Measurements from ENCODE around the gene KNG1. TPM values are rescaled to one million over a fixed set of nuclear protein-coding genes. Genes with fewer than 3 reads are reported as not detected.

The KNG1 gene
- polyA plus RNA-seq (2012; ENCODE audit: low read depth, missing spikeins), result 0.12 TPM

GRCh38 chr3:186717039-186717457 is at the start of gene KNG1:
Gene KNG1, plus strand, starts transcription at chr3:186717359. Its CDS starts 184 bp downstream, at chr3:186717543.
- TF ChIP-seq POU2F2 (IDR thresholded peaks at IDR 0.05; ENCODE audit: low read depth, low read length) (no peak), SPI1 (IDR thresholded peaks at IDR 0.05; ENCODE audit: low read depth, low read length) (no peak), PAX5 (IDR thresholded peaks at IDR 0.05; ENCODE audit: insufficient read depth, low read length, severe bottlenecking) (no peak), POLR2AphosphoS5 (IDR thresholded peaks at IDR 0.05; ENCODE audit: low read depth, low read length) (no peak), POLR2A (IDR thresholded peaks at IDR 0.05; ENCODE audit: low read depth, low read length) (no peak), TAF1 (IDR thresholded peaks at IDR 0.05; ENCODE audit: low read depth, low read length) (no peak)
- FAIRE-seq (no peak), DNase-seq (ENCODE audit: insufficient read length, low spot score) (no peak)

- no peak for TF ChIP-seq POU2F2 (IDR thresholded peaks at IDR 0.05; ENCODE audit: low read depth, low read length)
- TF ChIP-seq POLR2AphosphoS5 (IDR thresholded peaks at IDR 0.05; ENCODE audit: low read depth, low read length), result no peak
- TF ChIP-seq PAX5 (IDR thresholded peaks at IDR 0.05; ENCODE audit: insufficient read depth, low read length, severe bottlenecking), result no peak
- TF ChIP-seq SPI1 (IDR thresholded peaks at IDR 0.05; ENCODE audit: low read depth, low read length), result no peak
- no peak for TF ChIP-seq POLR2A (IDR thresholded peaks at IDR 0.05; ENCODE audit: low read depth, low read length)
- TF ChIP-seq TAF1 (IDR thresholded peaks at IDR 0.05; ENCODE audit: low read depth, low read length), result no peak
- FAIRE-seq, result no peak
- no peak for DNase-seq (ENCODE audit: insufficient read length, low spot score)
These were observed 48.7 kb upstream of the KNG1 start for GRCh38 chr3:186668426-186668825.

- no peak for FAIRE-seq
- DNase-seq (ENCODE audit: insufficient read length, low spot score), result no peak
These were observed 47.6 kb upstream of the KNG1 start for GRCh38 chr3:186669378-186670084.

GRCh38 chr3:186670155-186670554 is 47.0 kb upstream of the KNG1 start:
- no peak for FAIRE-seq
- no peak for DNase-seq (ENCODE audit: insufficient read length, low spot score)

More at GRCh38 chr3:186669378-186670084, 47.6 kb upstream of the KNG1 start:
- TF ChIP-seq TAF1 (IDR thresholded peaks at IDR 0.05; ENCODE audit: low read depth, low read length) (no peak), POU2F2 (IDR thresholded peaks at IDR 0.05; ENCODE audit: low read depth, low read length) (no peak), PAX5 (IDR thresholded peaks at IDR 0.05; ENCODE audit: insufficient read depth, low read length, severe bottlenecking) (no peak), POLR2A (IDR thresholded peaks at IDR 0.05; ENCODE audit: low read depth, low read length) (no peak), SPI1 (IDR thresholded peaks at IDR 0.05; ENCODE audit: low read depth, low read length) (no peak), POLR2AphosphoS5 (IDR thresholded peaks at IDR 0.05; ENCODE audit: low read depth, low read length) (no peak)

GRCh38 chr3:186671051-186671450 is 46.1 kb upstream of the KNG1 start:
- TF ChIP-seq SPI1 (IDR thresholded peaks at IDR 0.05; ENCODE audit: low read depth, low read length) (no peak), TAF1 (IDR thresholded peaks at IDR 0.05; ENCODE audit: low read depth, low read length) (no peak), POLR2A (IDR thresholded peaks at IDR 0.05; ENCODE audit: low read depth, low read length) (no peak), PAX5 (IDR thresholded peaks at IDR 0.05; ENCODE audit: insufficient read depth, low read length, severe bottlenecking) (no peak), POU2F2 (IDR thresholded peaks at IDR 0.05; ENCODE audit: low read depth, low read length) (no peak), POLR2AphosphoS5 (IDR thresholded peaks at IDR 0.05; ENCODE audit: low read depth, low read length) (no peak)
- DNase-seq (ENCODE audit: insufficient read length, low spot score), result no peak
- FAIRE-seq, result no peak

More at GRCh38 chr3:186670155-186670554, 47.0 kb upstream of the KNG1 start:
- TF ChIP-seq SPI1 (IDR thresholded peaks at IDR 0.05; ENCODE audit: low read depth, low read length) (no peak), TAF1 (IDR thresholded peaks at IDR 0.05; ENCODE audit: low read depth, low read length) (no peak), POLR2AphosphoS5 (IDR thresholded peaks at IDR 0.05; ENCODE audit: low read depth, low read length) (no peak), PAX5 (IDR thresholded peaks at IDR 0.05; ENCODE audit: insufficient read depth, low read length, severe bottlenecking) (no peak), POU2F2 (IDR thresholded peaks at IDR 0.05; ENCODE audit: low read depth, low read length) (no peak), POLR2A (IDR thresholded peaks at IDR 0.05; ENCODE audit: low read depth, low read length) (no peak)

- DNase-seq (ENCODE audit: insufficient read length, low spot score), result no peak
- FAIRE-seq, result no peak
- TF ChIP-seq POLR2A (IDR thresholded peaks at IDR 0.05; ENCODE audit: low read depth, low read length), result no peak
- no peak for TF ChIP-seq TAF1 (IDR thresholded peaks at IDR 0.05; ENCODE audit: low read depth, low read length)
- no peak for TF ChIP-seq PAX5 (IDR thresholded peaks at IDR 0.05; ENCODE audit: insufficient read depth, low read length, severe bottlenecking)
- no peak for TF ChIP-seq SPI1 (IDR thresholded peaks at IDR 0.05; ENCODE audit: low read depth, low read length)
- TF ChIP-seq POU2F2 (IDR thresholded peaks at IDR 0.05; ENCODE audit: low read depth, low read length), result no peak
- TF ChIP-seq POLR2AphosphoS5 (IDR thresholded peaks at IDR 0.05; ENCODE audit: low read depth, low read length), result no peak
These were observed 38.6 kb upstream of the KNG1 start for GRCh38 chr3:186678604-186679003.

- FAIRE-seq, result no peak
- DNase-seq (ENCODE audit: insufficient read length, low spot score), result no peak
- TF ChIP-seq POLR2A (IDR thresholded peaks at IDR 0.05; ENCODE audit: low read depth, low read length) (no peak), SPI1 (IDR thresholded peaks at IDR 0.05; ENCODE audit: low read depth, low read length) (no peak), POLR2AphosphoS5 (IDR thresholded peaks at IDR 0.05; ENCODE audit: low read depth, low read length) (no peak), POU2F2 (IDR thresholded peaks at IDR 0.05; ENCODE audit: low read depth, low read length) (no peak), TAF1 (IDR thresholded peaks at IDR 0.05; ENCODE audit: low read depth, low read length) (no peak), PAX5 (IDR thresholded peaks at IDR 0.05; ENCODE audit: insufficient read depth, low read length, severe bottlenecking) (no peak)
These were observed 38.0 kb upstream of the KNG1 start for GRCh38 chr3:186679151-186679550.

- no peak for FAIRE-seq
- no peak for DNase-seq (ENCODE audit: insufficient read length, low spot score)
- TF ChIP-seq SPI1 (IDR thresholded peaks at IDR 0.05; ENCODE audit: low read depth, low read length) (no peak), POLR2AphosphoS5 (IDR thresholded peaks at IDR 0.05; ENCODE audit: low read depth, low read length) (no peak), POLR2A (IDR thresholded peaks at IDR 0.05; ENCODE audit: low read depth, low read length) (no peak), PAX5 (IDR thresholded peaks at IDR 0.05; ENCODE audit: insufficient read depth, low read length, severe bottlenecking) (no peak), TAF1 (IDR thresholded peaks at IDR 0.05; ENCODE audit: low read depth, low read length) (no peak), POU2F2 (IDR thresholded peaks at IDR 0.05; ENCODE audit: low read depth, low read length) (no peak)
These were observed 36.3 kb upstream of the KNG1 start for GRCh38 chr3:186680869-186681268.

GRCh38 chr3:186682812-186683211 is 34.3 kb upstream of the KNG1 start:
- TF ChIP-seq POLR2AphosphoS5 (IDR thresholded peaks at IDR 0.05; ENCODE audit: low read depth, low read length), result no peak
- no peak for TF ChIP-seq TAF1 (IDR thresholded peaks at IDR 0.05; ENCODE audit: low read depth, low read length)
- no peak for TF ChIP-seq PAX5 (IDR thresholded peaks at IDR 0.05; ENCODE audit: insufficient read depth, low read length, severe bottlenecking)
- no peak for TF ChIP-seq POU2F2 (IDR thresholded peaks at IDR 0.05; ENCODE audit: low read depth, low read length)
- no peak for TF ChIP-seq POLR2A (IDR thresholded peaks at IDR 0.05; ENCODE audit: low read depth, low read length)
- TF ChIP-seq SPI1 (IDR thresholded peaks at IDR 0.05; ENCODE audit: low read depth, low read length), result no peak

More at GRCh38 chr3:186682812-186683211, 34.3 kb upstream of the KNG1 start:
- no peak for FAIRE-seq
- no peak for DNase-seq (ENCODE audit: insufficient read length, low spot score)
